Cerebellar cortex (tissue), 1 donor: Measurements from ENCODE around the gene SNED1.

Experiments
- DNase-seq: peaks from one replicate; pipeline ENCODE4 v3.0.0-alpha.2; 2015; ENCODE audit warnings: low spot score

The SNED1 gene

DNA sequence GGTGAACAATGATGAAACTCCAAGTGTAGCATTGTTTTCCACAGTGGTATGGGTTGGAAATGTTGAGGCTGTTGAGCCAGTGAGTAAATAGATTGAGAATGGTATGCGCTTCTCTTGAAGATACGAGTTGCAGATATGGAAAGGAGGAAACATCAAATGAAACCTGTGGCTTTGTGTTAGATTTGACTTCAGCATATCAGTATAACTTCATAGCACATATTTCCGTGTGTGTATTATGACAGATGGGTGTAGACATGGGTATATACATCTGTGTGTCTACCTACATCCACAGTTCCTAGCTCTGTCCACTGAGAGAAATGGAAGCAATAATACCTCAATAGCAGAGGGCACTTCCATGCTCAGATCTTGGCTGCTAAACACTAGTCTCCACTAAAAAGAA is 8.0 kb downstream of the SNED1 start:
- no peak for DNase-seq

DNA sequence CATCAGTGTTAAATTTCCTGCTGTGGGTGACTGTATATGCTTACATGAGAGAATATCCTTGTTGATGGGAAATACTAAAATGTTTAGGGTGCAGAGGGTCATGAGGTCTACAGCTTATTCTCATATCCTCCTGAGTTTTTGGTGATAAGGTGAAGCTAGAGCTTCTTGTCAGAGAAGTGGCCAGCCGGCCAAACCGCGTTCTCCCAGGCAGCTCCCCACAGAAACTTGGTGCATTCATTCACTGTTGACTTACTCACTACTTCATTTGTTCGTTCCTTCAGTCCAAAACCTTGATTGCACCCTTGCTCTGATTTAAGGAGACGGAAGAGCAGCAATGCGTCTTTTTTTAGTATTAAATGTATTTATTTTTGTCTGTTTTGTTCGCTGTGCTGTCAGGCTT is 8.7 kb downstream of the SNED1 start:
- no peak for DNase-seq

DNA sequence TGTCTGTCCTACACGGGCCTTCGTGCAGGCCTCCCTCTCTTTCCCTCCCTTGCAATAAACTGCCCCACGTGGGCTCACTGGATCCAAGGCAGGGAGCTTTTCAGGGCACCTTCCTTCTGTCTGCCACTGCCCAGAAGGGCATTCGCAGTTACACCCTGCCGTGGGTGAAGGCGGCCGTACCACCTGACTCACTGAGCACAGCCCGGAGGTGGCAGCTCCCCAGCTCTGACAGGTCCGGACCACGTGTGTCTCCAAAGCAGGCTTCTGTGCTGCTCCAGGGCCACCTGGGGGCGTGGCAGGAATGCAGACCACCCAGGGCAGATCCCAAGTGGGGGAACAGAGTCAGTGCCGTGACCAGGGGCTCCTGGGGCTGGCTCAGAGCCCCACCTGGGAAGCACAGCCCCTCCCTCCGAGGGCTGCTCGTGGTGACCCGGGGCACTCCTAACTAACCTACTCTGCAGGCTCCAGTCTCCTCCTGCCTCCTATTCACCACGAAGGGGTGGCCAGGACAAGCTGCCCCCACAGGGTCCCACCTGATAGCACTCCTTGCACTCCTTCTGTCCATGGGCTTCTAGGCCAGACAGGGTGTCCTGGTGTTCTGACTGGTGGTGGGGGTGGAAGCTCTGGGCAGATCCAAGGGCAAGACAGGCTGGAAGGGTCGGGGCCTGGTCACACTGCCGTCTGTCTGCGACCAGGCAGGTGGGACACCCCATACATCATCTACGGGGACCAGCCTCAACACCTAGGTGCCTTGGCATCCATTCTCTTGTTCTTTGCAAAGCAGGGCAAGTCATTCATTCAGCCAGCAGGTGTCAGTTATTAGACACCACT is 9.7 kb downstream of the SNED1 start:
- DNase-seq = peak; percentile 28

DNA sequence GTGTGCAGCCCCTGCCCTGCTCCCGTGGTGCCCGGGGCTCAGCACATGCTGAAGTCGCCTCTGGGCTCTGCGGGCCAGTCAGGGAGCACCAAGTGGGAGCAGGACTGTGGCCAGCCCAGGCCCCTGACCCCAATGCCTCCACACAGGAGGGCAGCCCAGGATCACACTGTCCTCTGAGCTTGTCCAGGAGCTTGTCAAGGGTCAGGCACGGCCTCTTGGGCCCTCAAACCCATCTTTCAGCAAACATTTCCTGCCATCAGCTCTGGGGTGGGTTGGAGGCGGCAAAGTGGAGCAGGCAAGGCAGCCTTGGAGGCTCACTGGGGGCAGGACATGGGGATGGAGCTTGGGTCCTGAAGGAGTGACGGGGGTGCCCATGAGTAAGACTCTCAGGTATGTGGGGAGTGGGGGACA is 10.3 kb downstream of the SNED1 start:
- DNase-seq = no peak

DNA sequence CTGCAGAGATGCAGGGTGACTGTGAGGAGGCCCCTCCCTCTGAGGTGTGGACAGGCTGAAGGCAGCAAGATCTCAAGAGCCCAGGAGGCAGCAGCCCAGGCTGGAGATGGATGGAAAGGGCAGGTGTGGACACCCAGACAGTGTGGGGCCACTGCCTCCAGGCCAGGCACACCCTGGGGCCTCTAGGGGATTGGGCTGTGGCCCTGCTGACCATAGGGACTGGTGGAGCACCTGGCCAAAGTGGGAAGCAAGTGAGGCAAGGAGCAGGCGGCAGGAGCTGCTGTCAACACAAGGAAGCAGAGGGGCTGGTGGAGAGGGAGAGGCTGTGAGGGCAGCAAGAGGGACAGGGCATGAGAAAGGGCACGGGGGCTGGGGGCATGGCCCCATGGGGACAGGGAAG is 10.8 kb downstream of the SNED1 start:
- DNase-seq = no peak

DNA sequence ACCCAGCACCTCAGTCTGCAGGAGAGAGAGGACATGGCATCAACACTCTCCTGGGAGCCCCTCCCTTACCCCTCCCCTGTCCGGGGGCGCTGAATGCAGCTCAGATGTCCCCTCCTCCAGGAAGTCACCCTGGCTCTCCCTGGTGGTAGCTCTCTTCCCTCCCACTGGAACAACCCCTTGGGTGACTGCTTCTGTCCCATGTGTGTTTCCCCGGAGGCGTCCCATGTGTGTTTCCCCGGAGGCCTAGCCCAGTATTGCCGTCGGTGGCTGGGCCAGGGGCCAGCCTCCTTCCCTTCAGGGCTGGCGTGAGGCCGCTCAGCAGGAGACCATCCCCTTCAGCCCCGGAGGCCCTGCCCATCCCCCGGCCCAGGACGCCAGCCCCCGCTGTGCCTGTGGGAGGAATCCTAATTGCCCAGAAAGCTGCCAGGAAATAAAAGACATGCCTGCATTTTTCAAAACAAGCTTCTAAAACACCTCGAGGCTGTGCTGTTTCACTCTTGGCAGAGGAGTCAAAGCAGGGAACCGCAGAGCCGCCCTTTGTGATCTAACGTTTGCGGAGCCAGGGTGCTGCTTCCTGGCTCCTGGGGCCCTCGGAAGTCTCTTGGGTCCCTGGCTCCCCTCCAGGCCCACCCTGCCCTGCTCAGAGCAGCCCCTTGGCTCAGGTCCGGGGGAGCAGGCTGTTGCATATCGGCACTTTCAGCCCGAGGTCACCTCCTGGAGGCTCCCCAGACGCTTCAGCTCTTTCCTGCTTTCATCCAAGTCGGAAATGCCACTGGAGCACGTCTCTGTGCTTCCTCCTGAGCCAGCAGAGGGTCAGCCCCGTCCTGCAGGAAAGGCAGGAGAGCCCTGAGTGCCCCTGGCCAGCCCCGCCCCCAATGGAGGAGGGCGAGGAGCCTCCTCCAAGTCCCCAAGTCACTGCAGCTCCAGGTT is 11.4 kb downstream of the SNED1 start:
- peak; percentile 31 for DNase-seq

DNA sequence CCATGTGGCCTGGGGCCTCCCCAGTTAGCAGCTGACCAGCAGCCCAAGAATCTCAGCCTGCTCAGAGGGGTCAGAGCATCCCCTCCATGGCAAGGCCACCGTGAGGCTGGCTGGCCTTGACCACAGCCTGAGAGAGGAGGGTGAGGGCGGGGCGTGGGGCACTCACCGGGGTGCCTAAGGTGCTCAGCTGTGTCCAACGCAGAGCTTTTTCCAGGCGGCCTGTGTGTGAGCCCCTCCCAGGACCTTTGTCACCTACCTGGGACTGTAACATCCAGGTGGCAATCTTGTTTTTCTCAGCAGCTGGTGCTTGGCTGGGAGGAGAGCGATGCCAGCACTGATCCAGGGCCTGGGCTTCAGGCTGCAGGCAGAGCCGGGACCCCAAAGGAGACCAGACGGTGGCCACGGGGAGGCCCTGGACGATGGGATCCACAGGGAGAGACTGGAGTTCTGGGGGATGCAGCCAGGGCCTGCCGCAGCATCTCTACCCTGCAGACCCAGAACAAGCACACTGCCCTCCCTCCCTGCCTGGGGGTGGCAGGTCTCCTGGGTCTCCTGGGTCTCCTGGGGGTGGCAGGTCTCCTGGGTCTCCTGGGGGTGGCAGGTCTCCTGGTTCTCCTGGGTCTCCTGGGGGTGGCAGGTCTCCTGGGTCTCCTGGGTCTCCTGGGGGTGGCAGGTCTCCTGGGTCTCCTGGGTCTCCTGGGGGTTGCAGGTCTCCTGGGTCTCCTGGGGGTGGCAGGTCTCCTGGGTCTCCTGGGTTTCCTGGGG is 12.3 kb downstream of the SNED1 start:
- no peak for DNase-seq

DNA sequence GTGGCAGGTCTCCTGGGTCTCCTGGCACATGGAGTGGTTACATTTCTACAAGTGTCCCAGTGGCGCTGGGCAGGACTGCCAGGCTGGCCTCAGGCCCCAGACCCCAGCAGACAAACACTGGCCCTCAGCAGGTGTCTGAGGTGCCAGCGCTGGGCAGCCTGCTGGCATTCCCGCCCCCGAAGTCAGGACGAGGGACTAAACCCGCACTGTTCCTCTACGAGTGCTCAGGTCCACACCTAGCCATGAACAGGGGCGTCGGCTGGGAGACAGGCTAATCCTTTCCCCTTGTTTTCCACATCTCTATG is 12.8 kb downstream of the SNED1 start:
- DNase-seq = no peak

DNA sequence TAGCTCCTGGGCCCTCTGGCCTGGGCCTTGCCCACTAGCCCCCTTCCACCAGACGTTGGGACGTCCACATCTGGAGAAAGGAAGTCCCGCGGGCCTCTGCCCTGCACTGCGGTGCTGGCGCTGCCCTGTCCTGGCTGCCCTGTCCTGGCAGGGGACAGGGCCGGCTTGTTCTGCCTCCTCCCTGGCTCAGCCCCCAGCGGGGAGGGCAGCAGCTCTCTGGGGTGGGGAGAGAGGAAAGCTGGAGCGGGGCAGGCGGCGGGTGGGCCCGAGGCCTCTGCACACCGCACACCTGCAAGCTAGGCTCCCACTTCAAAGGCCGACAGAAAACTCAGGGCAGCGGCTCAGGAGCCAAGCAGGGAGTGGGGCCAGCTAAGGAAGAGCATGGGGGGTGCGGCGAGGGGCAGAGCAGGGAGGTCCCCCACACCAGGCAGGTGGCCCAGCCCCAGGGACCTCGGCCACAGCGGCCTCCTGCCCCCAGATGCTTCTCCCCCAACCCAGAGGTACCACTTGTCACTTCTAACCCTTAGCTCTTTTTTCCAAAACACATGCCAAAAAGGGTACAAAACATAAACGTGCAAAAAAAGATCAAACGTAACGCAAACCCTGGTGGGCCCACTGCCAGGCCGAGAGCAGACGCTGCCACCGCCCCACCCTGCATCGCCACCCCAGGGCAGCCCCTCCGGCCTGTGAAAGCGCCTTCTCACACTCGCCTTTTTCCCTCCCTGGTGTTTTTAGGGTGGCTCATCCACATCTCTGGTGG is 13.5 kb downstream of the SNED1 start:
- DNase-seq = no peak

DNA sequence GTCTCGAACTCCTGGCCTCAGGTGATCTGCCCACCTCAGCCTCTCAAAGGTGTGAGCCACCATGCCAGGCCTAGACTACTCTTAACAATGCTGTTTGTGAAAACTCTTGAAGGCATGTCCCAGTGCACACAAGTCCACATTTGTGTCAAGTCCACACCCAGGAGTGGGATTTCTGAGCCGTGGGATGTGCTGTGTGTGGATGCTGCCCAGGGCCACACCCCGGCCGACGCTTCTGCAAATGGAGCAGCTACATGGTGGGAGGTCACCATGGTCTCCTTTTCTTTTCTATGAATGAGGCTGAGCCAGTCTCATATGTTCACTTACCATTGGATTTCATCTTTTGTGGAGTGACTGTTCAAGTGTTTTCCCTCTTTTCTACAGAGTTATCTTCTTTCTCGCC is 15.8 kb downstream of the SNED1 start:
- DNase-seq = no peak

DNA sequence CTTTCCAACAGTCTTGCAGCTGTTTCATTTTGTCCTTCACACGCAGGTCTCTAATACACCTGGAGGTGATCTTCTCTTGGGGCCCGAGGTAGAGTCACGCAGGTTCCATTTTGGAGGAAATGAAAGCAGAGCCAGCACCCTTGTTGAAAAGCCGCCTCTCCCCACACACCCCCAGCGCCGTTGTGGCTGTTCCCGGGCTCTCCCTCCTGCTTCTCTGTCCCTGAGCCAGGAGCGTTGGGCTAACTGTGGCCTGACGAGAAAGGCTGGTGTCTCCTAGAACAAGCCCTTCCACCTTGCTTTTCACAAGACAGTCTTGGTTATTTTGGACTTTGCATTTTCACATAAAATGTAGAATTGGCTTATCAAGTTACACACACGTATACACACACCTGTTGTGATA is 16.3 kb downstream of the SNED1 start:
- no peak for DNase-seq

DNA sequence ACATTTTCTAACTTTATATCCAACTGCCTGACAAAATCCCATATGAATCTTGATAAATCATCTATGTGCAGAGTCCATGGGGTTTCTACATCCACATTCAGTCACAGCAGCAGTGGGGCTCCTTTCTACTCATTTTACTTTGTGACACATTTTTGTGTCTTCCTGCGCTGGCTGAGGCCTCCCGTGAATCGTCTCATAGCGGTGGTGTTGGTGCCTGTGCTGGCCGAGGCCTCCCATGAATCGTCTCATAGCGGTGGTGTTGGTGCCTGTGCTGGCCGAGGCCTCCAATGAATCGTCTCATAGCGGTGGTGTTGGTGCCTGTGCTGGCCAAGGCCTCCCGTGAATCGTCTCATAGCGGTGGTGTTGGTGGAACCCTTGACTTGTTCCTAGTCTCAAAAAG is 17.0 kb downstream of the SNED1 start:
- no peak for DNase-seq

DNA sequence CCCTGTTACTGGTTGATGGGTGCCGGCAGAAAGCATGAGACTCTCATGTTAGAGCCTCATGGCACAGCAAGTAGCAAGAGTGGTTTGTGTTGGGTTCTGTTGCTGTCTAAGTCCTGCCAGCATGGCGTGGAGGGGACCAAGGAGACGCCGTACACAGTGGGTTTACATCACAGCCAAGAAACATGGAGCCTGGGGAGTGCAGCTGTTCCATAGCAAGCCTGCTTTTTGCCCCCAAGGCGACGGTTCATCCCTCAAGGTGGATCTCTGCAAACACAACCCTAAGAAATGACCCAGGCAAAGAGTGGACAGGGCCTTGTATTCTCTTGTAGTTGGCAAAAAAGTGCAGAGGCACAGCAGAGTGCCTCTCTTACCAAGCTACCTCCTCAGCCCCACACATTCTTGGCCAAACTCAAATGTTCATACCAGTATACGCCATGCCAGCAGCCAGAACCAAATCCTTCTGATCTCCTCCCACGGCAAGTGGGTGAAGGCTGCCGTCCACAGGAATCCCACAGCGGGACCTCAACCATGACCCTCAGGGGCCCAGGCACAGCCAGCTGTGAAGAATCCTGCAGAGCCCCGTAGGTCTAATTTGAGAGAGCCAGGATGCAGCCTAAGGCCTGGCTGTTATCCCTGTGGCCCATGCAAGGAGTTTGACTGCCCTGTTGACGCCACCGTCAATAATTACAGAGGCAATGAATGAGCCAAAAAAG is 19.0 kb downstream of the SNED1 start:
- DNase-seq = no peak

DNA sequence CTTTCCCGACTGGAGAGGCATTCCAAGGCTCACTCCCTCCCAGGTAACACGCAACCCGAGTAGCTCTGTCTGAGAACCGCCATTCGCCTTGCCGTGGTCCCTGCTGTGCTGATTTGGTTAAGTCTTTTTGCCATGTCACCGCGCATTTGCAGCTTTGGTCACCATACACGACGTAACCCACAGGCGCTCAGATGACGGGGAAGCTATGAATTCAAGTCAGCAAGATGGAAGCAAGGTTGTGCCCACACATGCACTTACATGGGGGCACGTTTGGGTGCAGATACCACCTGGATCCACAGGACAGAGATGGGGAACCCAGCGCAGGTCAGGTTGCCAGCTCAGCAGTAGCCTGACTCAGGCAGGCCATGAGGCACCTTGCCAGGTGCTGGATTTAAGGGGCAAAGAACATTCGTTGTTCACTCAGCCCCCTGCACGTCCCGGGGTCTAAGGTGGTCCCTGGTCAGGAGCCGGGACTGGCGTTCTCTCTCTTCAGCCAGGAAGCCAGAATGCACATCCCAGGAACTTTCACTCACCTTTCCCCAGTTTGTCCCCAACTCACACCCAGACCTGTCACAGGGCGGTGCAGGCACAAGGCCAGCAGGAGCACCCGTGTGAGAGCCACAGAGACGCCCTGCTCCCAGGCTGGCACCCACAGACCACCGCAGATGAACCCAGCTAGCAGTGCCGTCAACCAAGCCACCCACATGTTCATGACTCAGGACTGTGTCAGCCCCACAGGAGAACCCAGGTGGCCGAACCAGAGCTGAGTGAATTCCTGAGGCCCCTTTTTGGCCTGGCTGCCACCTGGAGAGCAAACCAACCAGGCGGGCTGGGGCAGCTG is 19.9 kb downstream of the SNED1 start:
- no peak for DNase-seq

DNA sequence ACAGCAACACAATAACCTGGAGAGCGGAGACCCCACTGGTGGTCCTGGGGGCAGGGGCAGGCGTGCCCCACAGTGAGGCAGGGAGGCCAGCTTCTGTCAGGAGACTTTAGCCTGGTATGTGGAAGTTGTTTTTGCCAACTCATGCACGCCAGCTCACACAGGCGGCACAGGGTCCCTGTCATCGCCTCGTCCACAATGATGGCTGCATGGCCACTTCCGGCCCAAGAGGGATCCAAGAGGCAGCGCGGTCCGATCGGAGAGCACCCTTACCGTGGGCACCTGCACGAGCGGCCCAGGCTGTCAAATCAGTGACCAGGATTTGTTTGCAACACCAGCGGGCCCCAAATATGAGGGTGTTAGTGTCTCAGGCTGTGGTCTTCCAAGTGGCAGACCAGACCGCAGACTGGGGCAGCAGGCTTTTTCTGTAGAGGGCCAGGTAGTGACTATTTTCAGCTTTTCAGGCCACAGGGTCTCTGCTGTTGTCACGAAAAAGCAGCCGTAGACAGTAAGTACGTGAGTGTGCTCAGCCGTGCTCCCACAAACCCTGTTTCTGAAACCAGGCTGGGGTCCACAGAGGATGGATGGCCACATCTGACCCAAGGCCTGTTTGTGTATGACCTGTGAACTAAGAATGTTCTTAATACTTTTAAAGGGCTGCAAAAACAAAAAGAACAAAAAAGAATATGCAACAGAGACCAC is 21.2 kb downstream of the SNED1 start:
- DNase-seq = no peak

DNA sequence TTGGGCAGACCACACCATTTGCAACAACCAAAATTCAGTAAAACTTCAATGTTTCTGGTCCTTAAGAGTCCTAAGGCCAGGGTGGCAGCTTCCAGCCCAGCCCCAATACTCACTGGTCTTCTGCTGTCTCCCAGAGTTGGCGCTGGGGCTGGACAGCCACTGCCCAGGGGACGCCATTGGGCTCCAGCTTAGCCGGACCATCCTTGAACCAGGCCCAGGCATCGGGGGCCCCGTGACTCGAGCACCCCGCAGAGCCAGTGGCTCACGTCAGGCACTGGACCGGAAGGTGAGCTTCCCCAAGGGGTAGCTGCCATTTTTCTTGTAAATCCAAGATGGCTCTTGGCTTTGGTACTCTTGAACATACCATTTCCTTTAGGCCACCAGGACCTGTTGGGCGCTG is 21.8 kb downstream of the SNED1 start:
- DNase-seq = no peak

DNA sequence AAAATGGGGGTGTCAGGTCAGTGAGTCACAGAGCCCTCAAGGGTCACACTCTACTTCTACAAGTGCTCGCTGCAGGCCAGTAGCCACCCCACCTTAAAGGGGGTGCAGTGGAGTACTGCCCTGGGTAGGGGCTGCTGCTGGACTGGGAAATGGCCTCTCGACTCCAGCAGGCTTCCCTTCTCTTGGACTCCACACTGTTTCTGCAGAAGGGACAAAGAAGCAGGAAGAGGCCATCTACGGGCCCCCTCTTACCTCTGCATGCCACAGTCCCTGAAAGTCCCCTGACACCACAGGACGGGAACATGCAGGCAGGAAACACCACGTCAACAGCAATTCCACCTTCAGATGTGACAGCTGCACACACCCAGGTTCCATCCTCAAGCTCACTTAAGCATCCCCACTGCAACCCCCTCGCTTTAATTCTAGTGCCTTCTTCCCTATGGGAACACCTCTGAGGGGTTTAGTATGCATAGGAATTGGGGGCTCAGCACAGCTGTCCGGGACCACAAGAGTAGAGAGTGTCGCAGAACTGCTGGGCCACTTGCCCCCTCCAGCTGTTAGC is 22.3 kb downstream of the SNED1 start:
- DNase-seq = no peak

DNA sequence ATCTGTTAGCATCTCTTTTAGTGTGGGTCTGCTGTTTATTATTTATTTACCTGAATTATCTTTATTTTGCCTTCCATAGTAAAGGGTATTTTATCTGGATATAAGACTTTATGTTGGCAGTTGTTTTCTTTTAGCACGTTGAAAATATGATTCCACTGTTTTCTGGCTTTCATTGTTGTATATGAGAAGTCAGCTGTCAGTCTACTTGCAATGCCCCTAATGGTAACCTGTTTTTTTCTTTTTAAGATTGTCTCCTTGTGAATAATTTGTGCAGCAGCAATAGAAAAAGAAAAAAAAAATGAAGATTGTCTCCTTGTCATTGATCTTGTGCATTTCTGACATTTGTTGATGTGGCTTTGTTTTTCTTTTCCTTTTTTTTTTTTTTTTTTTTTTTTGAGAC is 27.2 kb downstream of the SNED1 start:
- no peak for DNase-seq

DNA sequence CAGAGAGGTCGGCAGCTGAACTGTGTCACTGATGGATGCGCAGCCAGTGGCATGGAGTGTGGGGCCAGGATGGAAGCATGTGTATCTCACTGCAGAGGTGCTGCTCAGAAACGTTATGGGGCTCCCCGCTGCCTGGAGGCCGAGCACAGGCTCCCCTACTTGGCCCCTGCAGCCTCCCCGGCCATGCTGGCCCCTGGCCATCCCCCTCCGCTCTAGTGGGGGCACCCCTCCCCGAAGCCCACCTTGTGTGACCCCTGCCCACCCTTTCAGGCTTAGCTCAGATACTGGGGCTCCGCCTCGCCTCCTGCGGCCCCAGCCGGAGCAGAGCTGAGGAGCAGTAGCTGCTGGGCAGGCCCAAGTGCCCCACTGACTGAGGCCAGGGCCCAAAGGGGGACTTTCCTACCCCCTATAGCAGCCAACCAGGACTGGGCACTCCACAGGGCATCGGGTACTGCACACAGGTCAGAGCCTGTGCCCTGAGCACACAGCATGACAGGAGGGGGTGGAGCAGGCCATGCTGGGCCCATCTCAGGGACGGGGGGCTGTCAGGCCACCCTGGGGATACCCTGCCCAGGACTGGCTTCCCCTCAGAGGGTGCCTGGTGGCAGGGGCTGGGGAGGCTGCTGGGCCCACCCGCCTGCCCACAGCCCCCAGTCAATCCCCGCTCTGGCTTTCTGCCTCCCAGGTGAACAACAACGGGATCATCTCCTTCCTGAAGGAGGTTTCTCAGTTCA is 31.3 kb downstream of the SNED1 start:
- no peak for DNase-seq
